ENCODE data around the gene COLEC12. TPM values are rescaled to one million over a fixed set of nuclear protein-coding genes. Genes with fewer than 3 reads are reported as not detected.

COLEC12 gene
- total and polyA plus RNA-seq, 12 donors: 1.5 to 19.5 (median 8.6) TPM

DNA sequence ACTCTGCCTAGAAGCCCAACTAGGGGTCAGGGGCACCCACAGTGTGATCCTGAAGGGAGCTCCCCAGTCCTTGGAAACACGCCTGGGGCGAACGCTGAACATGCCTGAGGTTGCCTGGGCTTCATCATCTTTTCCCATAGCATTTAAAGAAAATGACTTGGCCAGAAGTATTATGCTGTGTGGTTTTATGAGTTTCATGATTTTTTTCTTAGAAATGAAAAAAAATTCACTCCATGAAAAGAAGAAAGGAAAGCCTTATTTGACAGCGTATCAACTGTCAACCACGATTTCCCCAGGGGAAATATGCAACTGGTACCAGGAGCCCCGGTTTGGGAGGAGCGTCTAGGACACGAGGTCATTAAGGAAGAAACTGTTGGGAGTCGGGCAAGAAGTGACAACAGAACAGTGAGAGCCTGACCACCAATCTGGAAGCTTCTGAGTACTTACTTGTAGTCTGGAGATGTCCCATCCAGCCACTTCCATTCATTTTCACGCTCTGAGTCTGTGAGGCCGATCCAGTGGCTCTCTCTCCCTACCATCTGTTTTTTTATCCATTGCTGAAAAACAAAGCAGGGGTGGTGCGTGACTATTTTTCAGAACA, 169.2 kb downstream of the COLEC12 start:
- Histone ChIP-seq H3K4me1 (replicated peaks in 1 of 2) (no peaks in the 10 kb centered on the region), H3K36me3 (replicated peaks in 1 of 2) (no peaks in the 10 kb centered on the region), H3K4me3 (no peak overlapping the region), H3K27me3 (no peaks in the 10 kb centered on the region), H3K27ac (no peak overlapping the region), H3K9me3 (replicated peaks in 1 of 3) (no peaks in the 10 kb centered on the region)
- intact Hi-C loops (cut with DNase I): no loop called here
- 63 to 70% (median 66%) methylated on average over 12 of the region's 12 CpGs for WGBS, 4 donors
- no peak for TF ChIP-seq POLR2A (IDR thresholded peaks at IDR 0.05)
- TF ChIP-seq, protein P1, sequence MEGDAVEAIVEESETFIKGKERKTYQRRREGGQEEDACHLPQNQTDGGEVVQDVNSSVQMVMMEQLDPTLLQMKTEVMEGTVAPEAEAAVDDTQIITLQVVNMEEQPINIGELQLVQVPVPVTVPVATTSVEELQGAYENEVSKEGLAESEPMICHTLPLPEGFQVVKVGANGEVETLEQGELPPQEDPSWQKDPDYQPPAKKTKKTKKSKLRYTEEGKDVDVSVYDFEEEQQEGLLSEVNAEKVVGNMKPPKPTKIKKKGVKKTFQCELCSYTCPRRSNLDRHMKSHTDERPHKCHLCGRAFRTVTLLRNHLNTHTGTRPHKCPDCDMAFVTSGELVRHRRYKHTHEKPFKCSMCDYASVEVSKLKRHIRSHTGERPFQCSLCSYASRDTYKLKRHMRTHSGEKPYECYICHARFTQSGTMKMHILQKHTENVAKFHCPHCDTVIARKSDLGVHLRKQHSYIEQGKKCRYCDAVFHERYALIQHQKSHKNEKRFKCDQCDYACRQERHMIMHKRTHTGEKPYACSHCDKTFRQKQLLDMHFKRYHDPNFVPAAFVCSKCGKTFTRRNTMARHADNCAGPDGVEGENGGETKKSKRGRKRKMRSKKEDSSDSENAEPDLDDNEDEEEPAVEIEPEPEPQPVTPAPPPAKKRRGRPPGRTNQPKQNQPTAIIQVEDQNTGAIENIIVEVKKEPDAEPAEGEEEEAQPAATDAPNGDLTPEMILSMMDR (IDR thresholded peaks at IDR 0.05): no peak
- DNase-seq: no peak

DNA sequence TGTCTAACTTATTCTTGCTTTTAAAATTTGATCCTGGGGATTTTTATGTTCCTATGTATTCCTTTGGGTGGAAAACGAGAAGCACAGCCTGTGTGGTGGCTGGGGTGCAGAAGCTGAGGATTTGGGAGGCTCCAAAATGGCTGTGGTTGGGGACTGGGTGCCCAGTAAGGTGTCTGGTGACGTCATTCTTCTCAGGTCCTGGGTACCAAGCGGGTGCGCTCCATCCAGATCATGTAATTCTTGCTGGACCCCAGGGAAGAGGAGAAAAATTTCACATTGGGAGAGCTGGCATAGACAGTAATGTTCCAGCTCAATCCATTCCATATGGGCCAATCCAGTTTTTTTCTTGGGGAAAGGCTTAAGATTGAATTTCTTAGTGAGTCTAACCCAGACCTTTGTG, 171.6 kb downstream of the COLEC12 start:
- H3K27me3 ChIP-seq: no peaks in the 10 kb centered on the region
- H3K27ac ChIP-seq: no peak overlapping the region
- TF ChIP-seq POLR2A (IDR thresholded peaks at IDR 0.05): no peak
- TF ChIP-seq, protein P1 (IDR thresholded peaks at IDR 0.05): no peak
- H3K9me3 ChIP-seq (replicated peaks in 1 of 3): no peaks in the 10 kb centered on the region
- no peaks in the 10 kb centered on the region for H3K4me1 ChIP-seq (replicated peaks in 1 of 2)
- intact Hi-C loops (cut with DNase I): no loop called here
- no peak overlapping the region for H3K4me3 ChIP-seq
- DNase-seq: no peak
- 87 to 94% (median 91%) methylated on average over 4 of the region's 4 CpGs for WGBS, 4 donors
- H3K36me3 ChIP-seq (replicated peaks in 1 of 2): no peaks in the 10 kb centered on the region

DNA sequence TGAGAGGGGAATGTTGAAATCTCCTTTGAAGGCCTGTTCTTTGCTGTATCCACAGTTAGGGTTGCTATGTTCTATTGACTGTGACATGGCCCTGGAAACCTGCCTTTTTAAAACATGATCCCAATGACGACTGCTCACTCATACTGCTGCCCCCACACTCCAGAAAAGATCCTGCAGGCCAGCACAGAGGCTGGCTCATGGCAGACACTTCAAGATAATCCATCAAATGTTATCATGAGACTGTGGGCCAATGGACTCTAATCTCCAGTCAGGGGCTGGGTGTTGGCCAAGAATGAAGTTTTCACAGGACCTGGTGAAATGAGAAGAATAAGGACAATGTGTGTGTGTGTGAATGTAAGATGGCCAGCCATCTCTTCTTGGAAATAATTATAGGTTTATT, 173.7 kb downstream of the COLEC12 start:
- Histone ChIP-seq H3K4me3 (no peak overlapping the region), H3K4me1 (replicated peaks in 1 of 2) (peaks cover 0 to 9% of the 10 kb centered on the region in 2 donors), H3K27me3 (no peaks in the 10 kb centered on the region), H3K36me3 (replicated peaks in 1 of 2) (no peaks in the 10 kb centered on the region), H3K9me3 (replicated peaks in 1 of 3) (no peaks in the 10 kb centered on the region), H3K27ac (no peak overlapping the region)
- TF ChIP-seq, protein P1 (IDR thresholded peaks at IDR 0.05): no peak
- TF ChIP-seq POLR2A (IDR thresholded peaks at IDR 0.05): no peak
- peak in 1 of 7 donors; percentile 47 for DNase-seq
- WGBS, 4 donors: 53 to 63% (median 56%) methylated on average over 1 of the region's 1 CpG
- intact Hi-C loops (cut with DNase I): no loop called here

DNA sequence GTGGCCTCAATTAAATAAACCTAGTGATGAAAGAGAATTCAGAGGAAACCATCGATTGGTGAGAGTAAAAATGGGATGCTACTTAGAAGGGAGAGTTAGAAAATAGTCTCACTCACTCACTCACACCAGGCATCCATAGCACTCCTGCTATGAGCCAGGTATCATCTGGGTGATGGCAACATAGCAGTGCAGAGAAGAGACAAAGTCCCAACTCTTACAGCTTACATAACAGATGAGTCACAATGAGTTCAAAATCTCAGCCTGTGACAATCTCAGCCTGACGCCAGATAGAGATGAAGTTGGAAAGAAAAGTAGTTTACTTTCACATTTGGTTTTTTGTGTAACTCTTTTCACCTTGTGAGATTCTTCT, 177.3 kb downstream of the COLEC12 start:
- no peak overlapping the region for H3K27ac ChIP-seq
- no peaks in the 10 kb centered on the region for H3K36me3 ChIP-seq (replicated peaks in 1 of 2)
- peaks cover 0 to 9% of the 10 kb centered on the region in 2 donors for H3K4me1 ChIP-seq (replicated peaks in 1 of 2)
- no peak overlapping the region for H3K4me3 ChIP-seq
- H3K9me3 ChIP-seq (replicated peaks in 1 of 3): no peaks in the 10 kb centered on the region
- no peaks in the 10 kb centered on the region for H3K27me3 ChIP-seq
- intact Hi-C loops (cut with DNase I): no loop called here
- DNase-seq: peak in 1 of 7 donors; percentile 23
- TF ChIP-seq, protein P1 (IDR thresholded peaks at IDR 0.05): no peak
- no peak for TF ChIP-seq POLR2A (IDR thresholded peaks at IDR 0.05)
- 54 to 59% (median 57%) methylated on average over 2 of the region's 2 CpGs for WGBS, 4 donors
